LNCaP clone FGC (cell line): ENCODE measurements around the gene TNS4.

Experiments used
- DNase-seq: peaks from one replicate; pipeline ENCODE4 v3.0.0-alpha.2; 2011; ENCODE audit warnings: low read depth
- H3K4me3 ChIP-seq: 2 replicates; pipeline ENCODE4 v1.5.1; 2011; ENCODE audit warnings: mild to moderate bottlenecking, low read depth, low read length, control low read depth
- CTCF ChIP-seq: IDR thresholded peaks from 2 replicates; pipeline ENCODE4 v1.5.1; 2012; ENCODE audit warnings: mild to moderate bottlenecking; ENCODE audit not compliant: control insufficient read depth, insufficient read depth; ENCODE audit errors: extremely low read depth

Gene TNS4

GRCh38 chr17:40456396-40456951 is 44.9 kb downstream of the TNS4 start:
- H3K4me3 ChIP-seq: no peak overlapping the region
- TF ChIP-seq CTCF: no peak
- no peak for DNase-seq

GRCh38 chr17:40454613-40454995 is 46.8 kb downstream of the TNS4 start:
- no peak for DNase-seq
- TF ChIP-seq CTCF: no peak
- no peak overlapping the region for H3K4me3 ChIP-seq

- no peak for TF ChIP-seq CTCF
- no peak overlapping the region for H3K4me3 ChIP-seq
- no peak for DNase-seq
Measured at GRCh38 chr17:40453881-40454612, 47.4 kb downstream of the TNS4 start.

- TF ChIP-seq CTCF: no peak
- DNase-seq: no peak
- H3K4me3 ChIP-seq: no peak overlapping the region
Measured at GRCh38 chr17:40452921-40453378, 48.5 kb downstream of the TNS4 start.

- no peak for DNase-seq
- no peak for TF ChIP-seq CTCF
- H3K4me3 ChIP-seq: no peak overlapping the region
Measured at GRCh38 chr17:40452216-40452787, 49.1 kb downstream of the TNS4 start.

- no peak overlapping the region for H3K4me3 ChIP-seq
- DNase-seq: no peak
- TF ChIP-seq CTCF: no peak
Measured at GRCh38 chr17:40451420-40451819, 50.0 kb downstream of the TNS4 start.
